GM12878 (cell line): ENCODE measurements around the gene AK4. TPM values are rescaled to one million over a fixed set of nuclear protein-coding genes. Genes with fewer than 3 reads are reported as not detected.

Source experiments
- DPF2 ChIP-seq: fragments of 450-650 bp; IDR thresholded peaks from 2 replicates; pipeline ENCODE4 v1.6.1; 2017; ENCODE audit warnings: mild to moderate bottlenecking
- EED ChIP-seq: sonication (generic); IDR thresholded peaks from 2 replicates; pipeline ENCODE4 v1.6.1; 2016; ENCODE audit warnings: antibody characterized with exemption, low read depth
- GATAD2B ChIP-seq: fragments of 450-650 bp; conservative IDR thresholded peaks from 2 replicates; pipeline ENCODE4 v1.6.1; 2017; ENCODE audit warnings: low read depth, mild to moderate bottlenecking, moderate library complexity
- NRF1 ChIP-seq: conservative IDR thresholded peaks from 2 replicates; pipeline ENCODE4 v1.6.1; 2011; ENCODE audit warnings: mild to moderate bottlenecking, low read depth, low read length, improper control_type of control experiment
- SIX5 ChIP-seq: IDR thresholded peaks from 2 replicates; pipeline ENCODE4 v1.6.1; 2011; ENCODE audit warnings: mild to moderate bottlenecking, low read depth, low read length, moderate library complexity; ENCODE audit not compliant: severe bottlenecking
- STAT1 ChIP-seq: fragments of 450-650 bp; conservative IDR thresholded peaks from 2 replicates; pipeline ENCODE4 v1.6.1; 2014; ENCODE audit warnings: antibody characterized with exemption, mild to moderate bottlenecking
- YY1 ChIP-seq: IDR thresholded peaks from 2 replicates; pipeline ENCODE4 v1.6.1; 2011; ENCODE audit warnings: low read depth, mild to moderate bottlenecking, low read length
- ZNF207 ChIP-seq: fragments of 450-650 bp; IDR thresholded peaks from 2 replicates; pipeline ENCODE4 v1.6.1; 2014; ENCODE audit warnings: antibody characterized with exemption, mild to moderate bottlenecking, borderline replicate concordance
- ZNF217 ChIP-seq: fragments of 450-650 bp; IDR thresholded peaks from 2 replicates; pipeline ENCODE4 v1.6.1; 2017; ENCODE audit warnings: antibody characterized with exemption, mild to moderate bottlenecking
- ZNF24 ChIP-seq: fragments of 450-650 bp; IDR thresholded peaks from 2 replicates; pipeline ENCODE4 v1.6.1; 2017; ENCODE audit warnings: antibody characterized with exemption, mild to moderate bottlenecking
- polyA plus RNA-seq, 11 experiments: library from polyadenylated mRNA; depleted of rRNA in 4 of 11; unstranded in 6 of 11; stranded (reverse) in 5 of 11; fragments of >200 nt; fragmentation: Nextera tagmentation in 4 of 11; fragmentation: Illumina TruSeq in 1 of 11; extraction: Ambion mirVana in 4 of 11; extraction: Trizol in 1 of 11; gene quantifications; 1 replicate in 1 of 11; 2 replicates in 10 of 11; pipeline versions ENCODE4 v1.2.1 to v1.2.3, GENCODE V29; 2011 to 2016; ENCODE audit warnings: inconsistent platforms in 2 of 11, missing spikeins in 2 of 11, low read depth in 1 of 11
- total RNA-seq, 4 experiments: library from RNA; depleted of rRNA in 3 of 4; stranded (reverse); fragments of >200 nt in 3 of 4; fragmentation: Illumina TruSeq in 1 of 4; extraction: Trizol in 1 of 4; gene quantifications; 2 replicates each; pipeline versions ENCODE4 v1.2.1 to v1.2.3, GENCODE V29; 2013 to 2021
- TF ChIP-seq, protein P1 (sequence below): IDR thresholded peaks from 2 replicates; pipeline ENCODE4 v1.6.1; 2011; ENCODE audit warnings: borderline replicate concordance, low read depth, mild to moderate bottlenecking, moderate library complexity, low read length; ENCODE audit not compliant: insufficient read depth, poor library complexity, severe bottlenecking
- TF ChIP-seq, protein P2 (sequence below): fragments of 450-650 bp; IDR thresholded peaks from 2 replicates; pipeline ENCODE4 v1.6.1; 2018; ENCODE audit warnings: mild to moderate bottlenecking, low read depth, moderate library complexity; ENCODE audit not compliant: partially characterized antibody
- TF ChIP-seq, protein P3 (sequence below): fragments of 450-650 bp; formaldehyde crosslinking; IDR thresholded peaks from 2 replicates; pipeline ENCODE4 v1.5.0; 2022; ENCODE audit warnings: mild to moderate bottlenecking, missing genetic modification characterization
- TF ChIP-seq, protein P4 (sequence below): fragments of 450-650 bp; IDR thresholded peaks from 2 replicates; pipeline ENCODE4 v1.6.1; 2017; ENCODE audit warnings: borderline replicate concordance
- TF ChIP-seq, protein P5 (sequence below): fragments of 450-650 bp; formaldehyde crosslinking; IDR thresholded peaks from 2 replicates; pipeline ENCODE4 v1.4.0; 2020; ENCODE audit warnings: mild to moderate bottlenecking, moderate library complexity

Gene AK4
- total and polyA plus RNA-seq, 10 of the 15 experiments (the other 5 are each of a cell fraction or from before 2014, with no cell fraction given) = 23.9 to 161 (median 49.0) TPM

DNA sequence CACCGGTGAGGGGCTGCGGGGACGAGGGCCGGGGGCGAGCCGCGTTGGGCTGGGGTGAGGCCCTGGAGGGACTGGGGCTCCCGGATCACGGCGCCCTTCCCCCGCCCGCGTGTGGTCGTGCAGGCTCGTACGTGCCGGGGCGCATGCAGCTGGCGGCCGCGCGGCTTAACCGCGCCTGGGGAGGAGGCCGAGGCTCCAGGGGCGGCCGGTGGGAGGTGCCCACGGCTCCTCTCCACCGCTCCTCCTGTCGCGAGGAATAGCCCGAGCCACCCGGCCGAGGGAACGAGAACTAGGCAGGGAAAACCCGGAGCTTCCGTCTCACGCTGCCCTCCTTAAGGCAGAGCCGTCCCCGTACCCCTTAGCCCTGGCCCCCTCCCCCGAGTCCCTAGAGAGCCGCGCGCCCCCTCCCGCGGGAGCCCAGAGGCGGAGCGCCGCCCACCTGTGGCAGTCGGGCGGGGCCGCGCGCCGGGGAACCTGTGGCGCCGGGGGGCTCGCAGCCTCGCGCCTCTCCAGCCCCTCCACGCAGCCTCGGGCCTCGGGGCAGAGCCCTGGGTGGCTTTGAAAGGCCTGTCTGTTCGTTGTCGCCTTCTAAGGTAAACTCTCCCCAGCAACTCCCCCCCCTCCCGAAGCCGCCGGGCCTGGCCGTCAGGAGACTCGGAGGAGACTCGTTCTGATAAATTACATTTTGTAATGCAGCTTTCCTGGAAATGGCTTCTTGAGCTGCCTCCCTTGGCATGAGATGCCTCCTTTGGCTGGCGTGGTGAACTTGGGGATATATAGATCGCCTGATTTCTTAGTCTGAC lies 746 bp downstream of the AK4 start (continued):
- TF ChIP-seq, protein P1, sequence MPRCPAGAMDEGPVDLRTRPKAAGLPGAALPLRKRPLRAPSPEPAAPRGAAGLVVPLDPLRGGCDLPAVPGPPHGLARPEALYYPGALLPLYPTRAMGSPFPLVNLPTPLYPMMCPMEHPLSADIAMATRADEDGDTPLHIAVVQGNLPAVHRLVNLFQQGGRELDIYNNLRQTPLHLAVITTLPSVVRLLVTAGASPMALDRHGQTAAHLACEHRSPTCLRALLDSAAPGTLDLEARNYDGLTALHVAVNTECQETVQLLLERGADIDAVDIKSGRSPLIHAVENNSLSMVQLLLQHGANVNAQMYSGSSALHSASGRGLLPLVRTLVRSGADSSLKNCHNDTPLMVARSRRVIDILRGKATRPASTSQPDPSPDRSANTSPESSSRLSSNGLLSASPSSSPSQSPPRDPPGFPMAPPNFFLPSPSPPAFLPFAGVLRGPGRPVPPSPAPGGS = no peak
- TF ChIP-seq YY1 = no peak
- TF ChIP-seq, protein P2, sequence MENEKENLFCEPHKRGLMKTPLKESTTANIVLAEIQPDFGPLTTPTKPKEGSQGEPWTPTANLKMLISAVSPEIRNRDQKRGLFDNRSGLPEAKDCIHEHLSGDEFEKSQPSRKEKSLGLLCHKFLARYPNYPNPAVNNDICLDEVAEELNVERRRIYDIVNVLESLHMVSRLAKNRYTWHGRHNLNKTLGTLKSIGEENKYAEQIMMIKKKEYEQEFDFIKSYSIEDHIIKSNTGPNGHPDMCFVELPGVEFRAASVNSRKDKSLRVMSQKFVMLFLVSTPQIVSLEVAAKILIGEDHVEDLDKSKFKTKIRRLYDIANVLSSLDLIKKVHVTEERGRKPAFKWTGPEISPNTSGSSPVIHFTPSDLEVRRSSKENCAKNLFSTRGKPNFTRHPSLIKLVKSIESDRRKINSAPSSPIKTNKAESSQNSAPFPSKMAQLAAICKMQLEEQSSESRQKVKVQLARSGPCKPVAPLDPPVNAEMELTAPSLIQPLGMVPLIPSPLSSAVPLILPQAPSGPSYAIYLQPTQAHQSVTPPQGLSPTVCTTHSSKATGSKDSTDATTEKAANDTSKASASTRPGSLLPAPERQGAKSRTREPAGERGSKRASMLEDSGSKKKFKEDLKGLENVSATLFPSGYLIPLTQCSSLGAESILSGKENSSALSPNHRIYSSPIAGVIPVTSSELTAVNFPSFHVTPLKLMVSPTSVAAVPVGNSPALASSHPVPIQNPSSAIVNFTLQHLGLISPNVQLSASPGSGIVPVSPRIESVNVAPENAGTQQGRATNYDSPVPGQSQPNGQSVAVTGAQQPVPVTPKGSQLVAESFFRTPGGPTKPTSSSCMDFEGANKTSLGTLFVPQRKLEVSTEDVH = no peak
- TF ChIP-seq STAT1 = no peak
- TF ChIP-seq, protein P3, sequence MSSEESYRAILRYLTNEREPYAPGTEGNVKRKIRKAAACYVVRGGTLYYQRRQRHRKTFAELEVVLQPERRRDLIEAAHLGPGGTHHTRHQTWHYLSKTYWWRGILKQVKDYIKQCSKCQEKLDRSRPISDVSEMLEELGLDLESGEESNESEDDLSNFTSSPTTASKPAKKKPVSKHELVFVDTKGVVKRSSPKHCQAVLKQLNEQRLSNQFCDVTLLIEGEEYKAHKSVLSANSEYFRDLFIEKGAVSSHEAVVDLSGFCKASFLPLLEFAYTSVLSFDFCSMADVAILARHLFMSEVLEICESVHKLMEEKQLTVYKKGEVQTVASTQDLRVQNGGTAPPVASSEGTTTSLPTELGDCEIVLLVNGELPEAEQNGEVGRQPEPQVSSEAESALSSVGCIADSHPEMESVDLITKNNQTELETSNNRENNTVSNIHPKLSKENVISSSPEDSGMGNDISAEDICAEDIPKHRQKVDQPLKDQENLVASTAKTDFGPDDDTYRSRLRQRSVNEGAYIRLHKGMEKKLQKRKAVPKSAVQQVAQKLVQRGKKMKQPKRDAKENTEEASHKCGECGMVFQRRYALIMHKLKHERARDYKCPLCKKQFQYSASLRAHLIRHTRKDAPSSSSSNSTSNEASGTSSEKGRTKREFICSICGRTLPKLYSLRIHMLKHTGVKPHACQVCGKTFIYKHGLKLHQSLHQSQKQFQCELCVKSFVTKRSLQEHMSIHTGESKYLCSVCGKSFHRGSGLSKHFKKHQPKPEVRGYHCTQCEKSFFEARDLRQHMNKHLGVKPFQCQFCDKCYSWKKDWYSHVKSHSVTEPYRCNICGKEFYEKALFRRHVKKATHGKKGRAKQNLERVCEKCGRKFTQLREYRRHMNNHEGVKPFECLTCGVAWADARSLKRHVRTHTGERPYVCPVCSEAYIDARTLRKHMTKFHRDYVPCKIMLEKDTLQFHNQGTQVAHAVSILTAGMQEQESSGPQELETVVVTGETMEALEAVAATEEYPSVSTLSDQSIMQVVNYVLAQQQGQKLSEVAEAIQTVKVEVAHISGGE (CRISPR knock-in tag) = no peak
- TF ChIP-seq EED = no peak
- TF ChIP-seq, protein P4, sequence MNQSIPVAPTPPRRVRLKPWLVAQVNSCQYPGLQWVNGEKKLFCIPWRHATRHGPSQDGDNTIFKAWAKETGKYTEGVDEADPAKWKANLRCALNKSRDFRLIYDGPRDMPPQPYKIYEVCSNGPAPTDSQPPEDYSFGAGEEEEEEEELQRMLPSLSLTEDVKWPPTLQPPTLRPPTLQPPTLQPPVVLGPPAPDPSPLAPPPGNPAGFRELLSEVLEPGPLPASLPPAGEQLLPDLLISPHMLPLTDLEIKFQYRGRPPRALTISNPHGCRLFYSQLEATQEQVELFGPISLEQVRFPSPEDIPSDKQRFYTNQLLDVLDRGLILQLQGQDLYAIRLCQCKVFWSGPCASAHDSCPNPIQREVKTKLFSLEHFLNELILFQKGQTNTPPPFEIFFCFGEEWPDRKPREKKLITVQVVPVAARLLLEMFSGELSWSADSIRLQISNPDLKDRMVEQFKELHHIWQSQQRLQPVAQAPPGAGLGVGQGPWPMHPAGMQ = no peak
- TF ChIP-seq GATAD2B = peak; percentile 91; the same call in 1 of the 2 replicates
- TF ChIP-seq ZNF24 = no peak; the same call in 1 of the 2 replicates
- TF ChIP-seq, protein P5, sequence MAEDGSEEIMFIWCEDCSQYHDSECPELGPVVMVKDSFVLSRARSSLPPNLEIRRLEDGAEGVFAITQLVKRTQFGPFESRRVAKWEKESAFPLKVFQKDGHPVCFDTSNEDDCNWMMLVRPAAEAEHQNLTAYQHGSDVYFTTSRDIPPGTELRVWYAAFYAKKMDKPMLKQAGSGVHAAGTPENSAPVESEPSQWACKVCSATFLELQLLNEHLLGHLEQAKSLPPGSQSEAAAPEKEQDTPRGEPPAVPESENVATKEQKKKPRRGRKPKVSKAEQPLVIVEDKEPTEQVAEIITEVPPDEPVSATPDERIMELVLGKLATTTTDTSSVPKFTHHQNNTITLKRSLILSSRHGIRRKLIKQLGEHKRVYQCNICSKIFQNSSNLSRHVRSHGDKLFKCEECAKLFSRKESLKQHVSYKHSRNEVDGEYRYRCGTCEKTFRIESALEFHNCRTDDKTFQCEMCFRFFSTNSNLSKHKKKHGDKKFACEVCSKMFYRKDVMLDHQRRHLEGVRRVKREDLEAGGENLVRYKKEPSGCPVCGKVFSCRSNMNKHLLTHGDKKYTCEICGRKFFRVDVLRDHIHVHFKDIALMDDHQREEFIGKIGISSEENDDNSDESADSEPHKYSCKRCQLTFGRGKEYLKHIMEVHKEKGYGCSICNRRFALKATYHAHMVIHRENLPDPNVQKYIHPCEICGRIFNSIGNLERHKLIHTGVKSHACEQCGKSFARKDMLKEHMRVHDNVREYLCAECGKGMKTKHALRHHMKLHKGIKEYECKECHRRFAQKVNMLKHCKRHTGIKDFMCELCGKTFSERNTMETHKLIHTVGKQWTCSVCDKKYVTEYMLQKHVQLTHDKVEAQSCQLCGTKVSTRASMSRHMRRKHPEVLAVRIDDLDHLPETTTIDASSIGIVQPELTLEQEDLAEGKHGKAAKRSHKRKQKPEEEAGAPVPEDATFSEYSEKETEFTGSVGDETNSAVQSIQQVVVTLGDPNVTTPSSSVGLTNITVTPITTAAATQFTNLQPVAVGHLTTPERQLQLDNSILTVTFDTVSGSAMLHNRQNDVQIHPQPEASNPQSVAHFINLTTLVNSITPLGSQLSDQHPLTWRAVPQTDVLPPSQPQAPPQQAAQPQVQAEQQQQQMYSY = no peak
- no peak for TF ChIP-seq ZNF217
- no peak for TF ChIP-seq ZNF207
- no peak for TF ChIP-seq SIX5
- TF ChIP-seq NRF1 = no peak
- peak; percentile 58; the same call in 1 of the 2 replicates for TF ChIP-seq DPF2
